Measurements from ENCODE around the gene CEACAM18.

The CEACAM18 gene

GRCh38 chr19:51476164-51476563, 2.2 kb upstream of the CEACAM18 start:
- H3K4me3 ChIP-seq (ENCODE audit: low read depth in 1 of 2, low read length in 2 of 2) = no peak overlapping the region
- no peak overlapping the region for H2AFZ ChIP-seq (ENCODE audit: low read depth, low read length)
- no peaks in the 10 kb centered on the region for H4K20me1 ChIP-seq (ENCODE audit: insufficient read depth, low read length)
- TF ChIP-seq, protein P1, sequence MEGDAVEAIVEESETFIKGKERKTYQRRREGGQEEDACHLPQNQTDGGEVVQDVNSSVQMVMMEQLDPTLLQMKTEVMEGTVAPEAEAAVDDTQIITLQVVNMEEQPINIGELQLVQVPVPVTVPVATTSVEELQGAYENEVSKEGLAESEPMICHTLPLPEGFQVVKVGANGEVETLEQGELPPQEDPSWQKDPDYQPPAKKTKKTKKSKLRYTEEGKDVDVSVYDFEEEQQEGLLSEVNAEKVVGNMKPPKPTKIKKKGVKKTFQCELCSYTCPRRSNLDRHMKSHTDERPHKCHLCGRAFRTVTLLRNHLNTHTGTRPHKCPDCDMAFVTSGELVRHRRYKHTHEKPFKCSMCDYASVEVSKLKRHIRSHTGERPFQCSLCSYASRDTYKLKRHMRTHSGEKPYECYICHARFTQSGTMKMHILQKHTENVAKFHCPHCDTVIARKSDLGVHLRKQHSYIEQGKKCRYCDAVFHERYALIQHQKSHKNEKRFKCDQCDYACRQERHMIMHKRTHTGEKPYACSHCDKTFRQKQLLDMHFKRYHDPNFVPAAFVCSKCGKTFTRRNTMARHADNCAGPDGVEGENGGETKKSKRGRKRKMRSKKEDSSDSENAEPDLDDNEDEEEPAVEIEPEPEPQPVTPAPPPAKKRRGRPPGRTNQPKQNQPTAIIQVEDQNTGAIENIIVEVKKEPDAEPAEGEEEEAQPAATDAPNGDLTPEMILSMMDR (IDR thresholded peaks at IDR 0.05; ENCODE audit: borderline replicate concordance, extremely low read depth, low read length, poor library complexity, severe bottlenecking) = no peak
- no peak for TF ChIP-seq EZH2 (IDR thresholded peaks at IDR 0.05; ENCODE audit: borderline replicate concordance, low read depth, low read length, severe bottlenecking)
- ATAC-seq (ENCODE audit: insufficient read depth, low read depth) (no peak), DNase-seq (no peak)
- H3K27me3 ChIP-seq (ENCODE audit: insufficient read depth, low read length, poor library complexity) = no peaks in the 10 kb centered on the region
- no peaks in the 10 kb centered on the region for H3K36me3 ChIP-seq (ENCODE audit: insufficient read depth, low read length)
- H3K4me1 ChIP-seq (ENCODE audit: insufficient read depth, low read length) = no peaks in the 10 kb centered on the region
- no peaks in the 10 kb centered on the region for H3K79me2 ChIP-seq (ENCODE audit: insufficient read depth, low read length)
- no peak overlapping the region for H3K27ac ChIP-seq (ENCODE audit: low read length)
- H3K9me3 ChIP-seq (ENCODE audit: insufficient read depth, low read length, severe bottlenecking) = no peaks in the 10 kb centered on the region
- no peak overlapping the region for H3K9ac ChIP-seq (ENCODE audit: low read depth, low read length)
- no peak overlapping the region for H3K4me2 ChIP-seq (ENCODE audit: insufficient read depth, low read length)

GRCh38 chr19:51477344-51477743, 995 bp upstream of the CEACAM18 start:
- Histone ChIP-seq H3K27ac (ENCODE audit: low read length) (no peak overlapping the region), H3K4me3 (ENCODE audit: low read depth in 1 of 2, low read length in 2 of 2) (no peak overlapping the region), H4K20me1 (ENCODE audit: insufficient read depth, low read length) (no peaks in the 10 kb centered on the region), H2AFZ (ENCODE audit: low read depth, low read length) (no peak overlapping the region), H3K79me2 (ENCODE audit: insufficient read depth, low read length) (no peaks in the 10 kb centered on the region), H3K9me3 (ENCODE audit: insufficient read depth, low read length, severe bottlenecking) (no peaks in the 10 kb centered on the region), H3K4me1 (ENCODE audit: insufficient read depth, low read length) (no peaks in the 10 kb centered on the region), H3K4me2 (ENCODE audit: insufficient read depth, low read length) (no peak overlapping the region), H3K27me3 (ENCODE audit: insufficient read depth, low read length, poor library complexity) (no peaks in the 10 kb centered on the region), H3K36me3 (ENCODE audit: insufficient read depth, low read length) (no peaks in the 10 kb centered on the region), H3K9ac (ENCODE audit: low read depth, low read length) (no peak overlapping the region)
- no peak for DNase-seq
- TF ChIP-seq, protein P1 (IDR thresholded peaks at IDR 0.05; ENCODE audit: borderline replicate concordance, extremely low read depth, low read length, poor library complexity, severe bottlenecking) = no peak
- no peak for TF ChIP-seq EZH2 (IDR thresholded peaks at IDR 0.05; ENCODE audit: borderline replicate concordance, low read depth, low read length, severe bottlenecking)
- no peak for ATAC-seq (ENCODE audit: insufficient read depth, low read depth)

DNA sequence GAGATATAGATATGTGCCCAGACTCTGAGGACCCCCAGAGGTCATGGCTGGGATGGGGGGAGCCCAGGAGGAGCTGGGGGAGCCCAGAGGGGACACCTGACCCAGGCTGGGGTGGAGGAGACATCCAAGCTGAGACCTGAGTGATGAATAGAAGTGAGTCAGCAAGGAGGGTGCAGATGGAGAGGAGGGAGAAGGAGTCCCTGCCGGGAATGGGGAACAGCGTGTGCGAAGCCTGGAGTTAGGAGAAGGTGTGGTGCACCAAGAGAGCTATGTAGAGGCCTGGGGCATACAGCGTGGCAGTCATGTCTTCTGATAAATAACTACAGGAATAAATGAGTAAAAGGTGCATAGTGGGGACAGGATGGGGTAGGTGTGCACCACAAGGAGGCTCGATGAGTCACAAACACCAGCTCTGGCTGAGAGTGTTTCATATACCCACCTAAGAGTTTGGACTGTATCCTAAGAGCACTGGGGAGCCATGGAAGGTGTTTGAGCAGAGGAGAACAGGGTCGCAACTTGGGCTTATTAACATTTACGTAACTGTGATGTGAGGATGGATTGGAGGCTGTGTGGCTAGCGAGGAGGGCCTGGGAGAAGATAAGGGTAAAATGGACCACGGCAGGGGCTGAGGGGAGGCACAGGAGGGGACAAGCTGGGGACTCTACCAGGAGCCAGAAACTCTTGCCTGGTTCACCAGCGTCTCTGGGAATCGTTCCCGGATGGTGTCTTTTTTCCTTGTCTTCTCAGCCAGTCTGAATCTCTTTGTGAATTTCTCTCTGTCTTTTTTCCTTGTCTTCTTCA, 1.4 kb downstream of the CEACAM18 start:
- DNase-seq = no peak
- Histone ChIP-seq H2AFZ (ENCODE audit: low read depth, low read length) (no peak overlapping the region), H3K4me1 (ENCODE audit: insufficient read depth, low read length) (no peaks in the 10 kb centered on the region), H3K27ac (ENCODE audit: low read length) (no peak overlapping the region), H3K9ac (ENCODE audit: low read depth, low read length) (no peak overlapping the region), H3K9me3 (ENCODE audit: insufficient read depth, low read length, severe bottlenecking) (no peaks in the 10 kb centered on the region), H3K4me2 (ENCODE audit: insufficient read depth, low read length) (no peak overlapping the region), H3K36me3 (ENCODE audit: insufficient read depth, low read length) (no peaks in the 10 kb centered on the region), H4K20me1 (ENCODE audit: insufficient read depth, low read length) (no peaks in the 10 kb centered on the region), H3K27me3 (ENCODE audit: insufficient read depth, low read length, poor library complexity) (no peaks in the 10 kb centered on the region), H3K79me2 (ENCODE audit: insufficient read depth, low read length) (no peaks in the 10 kb centered on the region), H3K4me3 (ENCODE audit: low read depth in 1 of 2, low read length in 2 of 2) (no peak overlapping the region)
- TF ChIP-seq, protein P1 (IDR thresholded peaks at IDR 0.05; ENCODE audit: borderline replicate concordance, extremely low read depth, low read length, poor library complexity, severe bottlenecking) = no peak
- TF ChIP-seq EZH2 (IDR thresholded peaks at IDR 0.05; ENCODE audit: borderline replicate concordance, low read depth, low read length, severe bottlenecking) = no peak
- no peak for ATAC-seq (ENCODE audit: insufficient read depth, low read depth)

Measured in DND-41 (cell line).